T47D (cell line): ENCODE data around the gene UPP1.

Source experiments
- DNase-seq, 2 experiments: peaks; one replicate each; pipeline versions ENCODE4 v3.0.0 to v3.0.0-alpha.2; 2011 to 2012; ENCODE audit warnings: low read depth in 1 of 2, low spot score in 1 of 2
- JUND ChIP-seq: IDR thresholded peaks from 2 replicates; pipeline ENCODE4 v1.6.1; 2012; ENCODE audit warnings: low read depth
- in situ Hi-C: cut with HindIII; loops from 2 replicates; pipeline ENCODE4 v1.10.0; 2016; ENCODE audit warnings: low sequenced_read_pairs, low pct_unique_long_range_greater_than_20kb

Gene UPP1

GRCh38 chr7:48089046-48090003 lies at the start of gene UPP1:
UPP1 (plus strand) TSS chr7:48089265; CDS start chr7:48094784, 5,519 bp downstream.
- no peak for TF ChIP-seq JUND
- peak; percentile 82 to 88 for DNase-seq
- in situ Hi-C loops = no loop called here

GRCh38 chr7:48040944-48041652 lies 48.0 kb upstream of the UPP1 start:
- DNase-seq = no peak
- in situ Hi-C loops = no loop called here
- TF ChIP-seq JUND = no peak

DNA sequence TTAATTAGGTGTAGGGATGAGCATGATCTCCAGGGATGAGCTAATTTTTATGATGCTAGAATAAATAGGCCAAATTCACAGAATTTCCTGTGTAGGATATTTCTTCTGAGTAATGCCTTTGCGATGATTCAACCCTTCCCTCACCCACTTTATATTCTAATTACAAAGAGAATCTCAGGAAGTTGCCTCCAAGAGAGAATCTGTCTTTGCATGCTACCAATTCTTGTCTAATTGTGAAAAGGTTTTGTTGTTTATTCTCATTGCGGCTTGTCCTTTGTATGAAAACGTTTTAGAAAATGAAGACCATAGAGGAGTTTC lies 47.5 kb upstream of the UPP1 start:
- no peak for TF ChIP-seq JUND
- in situ Hi-C loops = no loop called here
- no peak for DNase-seq

DNA sequence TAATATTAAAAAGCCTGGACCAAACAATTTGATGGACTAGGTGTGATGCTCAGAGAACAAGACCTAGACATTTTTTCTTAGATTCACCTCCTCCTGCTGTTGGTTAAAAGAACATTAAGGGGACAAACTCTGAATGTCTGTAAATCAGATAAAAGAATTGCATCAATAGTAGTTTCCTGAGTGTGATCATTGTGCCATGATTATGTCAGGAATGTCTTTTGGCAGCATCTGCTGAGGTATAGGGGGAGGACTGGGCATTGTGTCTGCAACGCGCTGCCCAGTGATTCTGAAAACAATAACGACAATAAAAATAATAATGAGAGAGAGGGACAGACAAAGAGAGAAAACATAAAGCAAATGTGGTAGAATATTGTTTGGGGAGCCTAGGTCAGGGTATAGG lies 46.8 kb upstream of the UPP1 start:
- no peak for DNase-seq
- in situ Hi-C loops = no loop called here
- TF ChIP-seq JUND = no peak

DNA sequence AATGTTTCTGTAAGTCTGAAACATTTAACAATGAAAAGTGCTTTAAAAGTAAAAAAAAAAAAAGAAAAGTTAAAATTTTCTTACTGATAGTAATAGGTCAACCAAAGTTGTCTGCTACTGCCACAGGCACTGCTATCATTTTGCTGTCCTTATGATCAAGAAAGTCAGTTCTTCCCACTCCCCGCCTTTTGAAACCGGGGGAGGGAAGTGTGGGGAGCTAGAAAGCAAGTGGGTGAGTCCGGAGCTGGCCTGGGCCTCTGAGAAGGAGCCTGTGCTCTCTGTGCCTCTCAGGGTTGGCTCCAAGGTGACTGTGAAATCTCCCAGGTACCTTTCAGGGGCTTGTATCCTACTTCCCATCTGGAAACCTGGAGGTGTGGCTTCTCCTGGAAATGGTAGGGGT lies 46.4 kb upstream of the UPP1 start:
- no peak for TF ChIP-seq JUND
- in situ Hi-C loops = no loop called here
- DNase-seq = no peak

GRCh38 chr7:48045195-48045765 lies 43.8 kb upstream of the UPP1 start:
- TF ChIP-seq JUND = no peak
- no peak for DNase-seq
- in situ Hi-C loops = no loop called here

DNA sequence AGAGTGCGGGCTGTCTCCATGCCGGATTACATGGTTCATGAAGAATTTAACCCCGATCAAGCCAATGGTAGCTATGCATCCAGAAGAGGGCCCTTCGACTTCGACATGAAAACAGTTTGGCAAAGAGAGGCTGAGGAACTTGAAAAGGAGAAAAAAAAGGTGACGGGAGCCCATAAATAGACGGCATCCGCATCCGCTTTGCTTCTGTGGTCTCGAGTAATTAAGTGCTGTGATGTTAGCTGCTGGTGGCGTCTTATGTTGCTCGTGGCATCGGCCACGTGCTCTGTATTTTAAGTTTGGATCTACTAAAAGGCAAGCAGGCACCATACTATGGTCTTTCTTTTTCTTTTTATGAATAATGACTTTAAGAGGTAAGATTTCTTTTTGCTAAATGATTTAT lies 42.6 kb upstream of the UPP1 start:
- no peak for DNase-seq
- in situ Hi-C loops = no loop called here
- no peak for TF ChIP-seq JUND

DNA sequence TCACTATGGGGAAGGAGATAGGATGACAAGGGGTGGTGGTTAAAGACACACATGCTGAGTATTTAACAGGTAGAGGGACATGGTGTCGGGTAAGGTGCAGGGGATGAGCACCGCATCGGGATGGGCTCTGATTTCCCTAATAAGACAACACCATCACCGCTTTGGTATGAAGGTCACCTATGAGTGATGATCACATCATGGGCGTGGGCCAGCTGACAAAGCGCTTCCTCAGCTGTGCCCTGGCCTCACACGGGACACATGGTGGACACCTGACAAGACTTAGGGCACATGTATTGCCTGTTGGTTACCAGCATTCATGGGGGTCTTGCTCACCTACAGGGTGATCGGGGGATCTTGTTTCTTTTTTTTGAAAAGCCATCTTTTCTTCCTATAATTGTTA lies 41.0 kb upstream of the UPP1 start:
- no peak for TF ChIP-seq JUND
- DNase-seq = no peak
- in situ Hi-C loops = no loop called here

GRCh38 chr7:48049850-48050249 lies 39.2 kb upstream of the UPP1 start:
- in situ Hi-C loops = no loop called here
- DNase-seq = no peak
- no peak for TF ChIP-seq JUND

GRCh38 chr7:48052748-48053147 lies 36.3 kb upstream of the UPP1 start:
- in situ Hi-C loops = no loop called here
- no peak for TF ChIP-seq JUND
- no peak for DNase-seq

DNA sequence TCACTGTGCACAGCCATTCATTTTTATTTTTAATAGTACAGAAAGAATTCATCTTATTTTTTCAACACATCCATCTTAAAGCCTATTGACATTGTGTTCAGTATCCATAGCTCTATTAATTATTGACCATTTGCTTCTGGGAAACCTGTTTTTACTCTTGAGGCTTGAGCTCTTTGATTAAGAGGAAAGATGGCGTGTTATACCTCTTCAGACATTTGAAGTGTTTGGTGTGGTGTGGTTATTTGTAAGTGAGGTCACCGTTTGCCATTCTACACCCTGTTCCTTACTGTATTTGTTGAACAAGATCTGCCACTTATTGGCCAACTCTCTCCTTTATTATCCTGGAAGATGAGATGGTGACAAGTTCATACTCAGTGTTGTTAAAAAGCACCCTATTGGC lies 35.3 kb upstream of the UPP1 start:
- no peak for DNase-seq
- no peak for TF ChIP-seq JUND
- in situ Hi-C loops = no loop called here

GRCh38 chr7:48058990-48059389 lies 30.1 kb upstream of the UPP1 start:
- no peak for TF ChIP-seq JUND
- in situ Hi-C loops = no loop called here

DNA sequence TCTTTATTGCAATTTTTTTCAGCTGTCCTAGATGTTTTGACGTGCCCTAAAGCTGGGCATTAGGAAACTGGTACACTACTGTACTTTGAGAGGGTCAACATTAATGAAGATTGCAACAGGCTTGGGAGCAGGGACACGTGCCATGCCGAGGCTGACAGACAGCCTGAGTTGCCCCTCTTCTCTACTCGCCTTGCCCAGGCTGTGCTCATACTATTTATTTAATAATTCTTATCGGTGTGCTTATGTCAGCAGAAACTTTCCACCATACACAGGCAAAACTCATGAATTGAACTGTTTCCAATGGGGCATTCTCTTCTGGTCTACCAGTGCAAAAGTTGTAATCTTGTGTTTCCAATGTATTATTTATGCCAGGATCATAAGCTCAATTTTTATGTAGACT lies 29.4 kb upstream of the UPP1 start:
- in situ Hi-C loops = no loop called here
- TF ChIP-seq JUND = no peak
- no peak for DNase-seq

More at GRCh38 chr7:48058990-48059389, 30.1 kb upstream of the UPP1 start:
- no peak for DNase-seq

- DNase-seq = no peak
- in situ Hi-C loops = no loop called here
- no peak for TF ChIP-seq JUND
Measured at GRCh38 chr7:48063985-48064384, 25.1 kb upstream of the UPP1 start.
